HL-60 (cell line): ENCODE results near the gene BLOC1S4.

ENCODE experiments used
- CTCF ChIP-seq: IDR thresholded peaks from one replicate; pipeline ENCODE4 v1.5.1; 2011; ENCODE audit warnings: low read length, control low read depth, inconsistent platforms; ENCODE audit not compliant: insufficient read depth
- POLR2AphosphoS5 ChIP-seq: IDR thresholded peaks from 2 replicates; pipeline ENCODE4 v1.6.1; 2012; ENCODE audit warnings: low read depth

GRCh38 chr4:6727081-6727942 is 11.3 kb downstream of the BLOC1S4 start:
- TF ChIP-seq CTCF (no peak), POLR2AphosphoS5 (no peak)
